ENCODE data around the gene MCAM. TPM values are rescaled to one million over a fixed set of nuclear protein-coding genes. Genes with fewer than 3 reads are reported as not detected.
A peak's percentile ranks its signal among the peaks of the same experiment; 100 is the strongest.

Gene MCAM
- total and polyA plus RNA-seq, 10 of the 15 experiments (the other 5 are each of a cell fraction or from before 2014, with no cell fraction given), result 3.1 to 19.7 (median 9.3) TPM

DNA sequence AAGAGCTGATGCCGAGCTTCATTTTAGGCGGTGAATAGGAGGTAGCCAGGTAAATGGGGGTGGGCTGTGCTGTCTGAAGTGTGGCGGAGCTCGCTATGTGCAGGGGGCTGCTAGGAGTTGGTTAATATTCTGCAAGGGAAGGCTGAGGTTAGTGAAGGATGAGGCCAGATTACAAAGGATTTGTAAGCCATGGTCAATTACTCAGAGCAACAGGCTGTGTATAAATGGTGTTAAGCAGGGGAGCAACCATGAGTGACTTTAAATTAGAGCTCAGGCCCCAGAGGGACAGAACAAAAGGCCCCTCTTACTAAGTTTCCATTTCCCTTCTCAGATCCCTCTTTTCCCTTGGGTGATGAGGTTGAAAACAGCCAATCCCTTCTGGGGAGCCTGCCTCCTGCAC, 7.3 kb upstream of the MCAM start:
- Histone ChIP-seq H3K4me2 (ENCODE audit: control insufficient read depth, insufficient read depth) (no peak overlapping the region), H3K9me3 (replicated peaks; ENCODE audit: control insufficient read depth, insufficient read depth, low read length) (no peaks in the 10 kb centered on the region), H4K20me1 (ENCODE audit: control insufficient read depth, insufficient read depth) (no peaks in the 10 kb centered on the region), H3K4me3 (no peak overlapping the region), H3K27ac (ENCODE audit: control insufficient read depth, insufficient read depth) (no peak overlapping the region), H3K36me3 (ENCODE audit: control insufficient read depth in 2 of 2, insufficient read depth in 2 of 2, low read length in 1 of 2) (no peaks in the 10 kb centered on the region), H3K4me1 (ENCODE audit: control insufficient read depth, insufficient read depth, low read length) (peaks cover 23% of the 10 kb centered on the region), H2AFZ (ENCODE audit: control insufficient read depth, low read depth, low read length) (peak overlapping the region; percentile 1; the same call in 1 of the 2 replicates), H3K9ac (ENCODE audit: control insufficient read depth, insufficient read depth, low read length) (no peak overlapping the region), H3K79me2 (ENCODE audit: control insufficient read depth, insufficient read depth, low read length) (no peaks in the 10 kb centered on the region), H3K27me3 (replicated peaks in 1 of 2; ENCODE audit: control insufficient read depth in 2 of 2, insufficient read depth in 2 of 2, low read length in 1 of 2) (no peaks in the 10 kb centered on the region)
- BruUV-seq (replicated peaks), result no TSS peak
- ATAC-seq (no peak), DNase-seq (ENCODE audit: low read depth, low spot score) (no peak), FAIRE-seq (no peak)
- in situ Hi-C loops (cut with MboI), result no loop called here
- ChIA-PET POLR2A (interaction anchor here (0.6 to 1.6 kb wide), 4 partner anchors 7 to 127 kb away, joined by 3 to 5 read pairs (median 4); partner anchors contain the start of gene RNF26), CTCF (interaction anchor here (0.6 to 5.6 kb wide), 46 partner anchors 9 to 555 kb away, joined by 3 to 88 read pairs (median 6); partner anchors contain the start of genes C1QTNF5, CBL, DPAGT1 and NLRX1), RAD21 (ENCODE audit: unreplicated experiment) (interaction anchor here (0.8 to 4.5 kb wide), 13 partner anchors 9 to 257 kb away, joined by 3 to 26 read pairs (median 4); partner anchors contain the start of genes C2CD2L, CBL, HMBS and VPS11), SMC1A (ENCODE audit: uncharacterized antibody, unreplicated experiment) (interaction anchor here (0.7 to 3.0 kb wide), 17 partner anchors 8 to 388 kb away, joined by 3 to 23 read pairs (median 3); partner anchors contain the start of genes CBL, HINFP and RNF26)
- intact Hi-C loops (cut with micrococcal nuclease; ENCODE audit: unreplicated experiment), result loop anchor here (5.0 kb wide), 4 partner anchors 117 to 397 kb away; partner anchors contain the start of genes ABCG4, BCL9L, CBL and NLRX1
- no peak for TF ChIP-seq NFYB (IDR thresholded peaks at IDR 0.05; ENCODE audit: insufficient read depth, low read depth, low read length)
- no peak for TF ChIP-seq YY1 (IDR thresholded peaks at IDR 0.05; ENCODE audit: low read depth, low read length)
- TF ChIP-seq MTA3 (IDR thresholded peaks at IDR 0.05; ENCODE audit: borderline replicate concordance, low read length), result no peak
- no peak for TF ChIP-seq RB1 (IDR thresholded peaks at IDR 0.05; ENCODE audit: borderline replicate concordance)
- no peak for TF ChIP-seq NFIC (IDR thresholded peaks at IDR 0.05; ENCODE audit: low read depth, low read length)
- WGBS (ENCODE audit: insufficient coverage, insufficient replicate concordance, low lambda C conversion rate, missing lambda C conversion rate), result 49% methylated on average over 4 of the region's 4 CpGs

DNA sequence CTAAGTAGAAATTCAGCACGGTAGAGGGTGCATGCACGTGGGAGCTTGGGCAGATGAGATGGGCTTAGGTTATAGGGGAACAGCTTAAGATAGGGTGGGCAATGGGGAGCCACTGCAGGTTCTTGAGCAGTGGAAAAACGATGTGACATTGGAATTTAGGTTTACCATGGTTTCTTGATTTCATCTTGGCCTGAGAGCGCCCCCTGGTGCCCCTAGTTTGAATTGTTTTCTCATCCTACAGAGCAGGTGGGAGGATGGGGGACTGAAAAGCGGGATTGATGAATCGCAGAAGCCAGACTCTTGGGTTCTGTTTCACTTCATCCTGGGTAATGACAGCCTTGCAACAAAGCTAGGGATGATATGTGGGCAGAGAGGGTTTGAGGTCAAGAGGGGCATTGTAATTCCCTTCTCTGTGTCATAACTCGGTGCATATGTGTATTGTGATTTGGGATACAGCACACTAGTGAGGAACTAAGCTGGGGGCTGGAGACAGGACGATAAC, 6.7 kb upstream of the MCAM start:
- SMC1A ChIA-PET (ENCODE audit: uncharacterized antibody, unreplicated experiment), result interaction anchor here (0.7 to 3.0 kb wide), 20 partner anchors 8 to 388 kb away, joined by 3 to 23 read pairs (median 3); partner anchors contain the start of genes CBL, HINFP, RNF26 and VPS11
- BruUV-seq (replicated peaks), result no TSS peak
- POLR2A ChIA-PET, result interaction anchor here (0.6 to 3.0 kb wide), 8 partner anchors 8 to 267 kb away, joined by 3 to 20 read pairs (median 4); partner anchors contain the start of genes CBL and RNF26
- Histone ChIP-seq H3K27ac (ENCODE audit: control insufficient read depth, insufficient read depth) (no peak overlapping the region), H3K9me3 (replicated peaks; ENCODE audit: control insufficient read depth, insufficient read depth, low read length) (no peaks in the 10 kb centered on the region), H3K4me3 (no peak overlapping the region), H3K9ac (ENCODE audit: control insufficient read depth, insufficient read depth, low read length) (no peak overlapping the region), H3K79me2 (ENCODE audit: control insufficient read depth, insufficient read depth, low read length) (no peaks in the 10 kb centered on the region), H3K36me3 (ENCODE audit: control insufficient read depth in 2 of 2, insufficient read depth in 2 of 2, low read length in 1 of 2) (no peaks in the 10 kb centered on the region), H3K27me3 (replicated peaks in 1 of 2; ENCODE audit: control insufficient read depth in 2 of 2, insufficient read depth in 2 of 2, low read length in 1 of 2) (no peaks in the 10 kb centered on the region), H2AFZ (ENCODE audit: control insufficient read depth, low read depth, low read length) (peak overlapping the region; percentile 19; the same call in 1 of the 2 replicates), H3K4me1 (ENCODE audit: control insufficient read depth, insufficient read depth, low read length) (peaks cover 27% of the 10 kb centered on the region), H4K20me1 (ENCODE audit: control insufficient read depth, insufficient read depth) (no peaks in the 10 kb centered on the region), H3K4me2 (ENCODE audit: control insufficient read depth, insufficient read depth) (no peak overlapping the region; the same call in 1 of the 2 replicates)
- ATAC-seq, result no peak
- WGBS (ENCODE audit: insufficient coverage, insufficient replicate concordance, low lambda C conversion rate, missing lambda C conversion rate), result 15% methylated on average over 8 of the region's 8 CpGs
- peak; percentile 37 for DNase-seq (ENCODE audit: low read depth, low spot score)
- in situ Hi-C loops (cut with MboI) (no loop called here), intact Hi-C loops (cut with micrococcal nuclease; ENCODE audit: unreplicated experiment) (loop anchor here (2.0 to 5.0 kb wide), 6 partner anchors 116 to 396 kb away; partner anchors contain the start of genes ABCG4, BCL9L, CBL and NLRX1)
- CTCF ChIA-PET, result interaction anchor here (0.6 to 5.6 kb wide), 56 partner anchors 8 to 554 kb away, joined by 3 to 88 read pairs (median 5); partner anchors contain the start of genes C1QTNF5, CBL, DPAGT1 and HMBS
- RAD21 ChIA-PET (ENCODE audit: unreplicated experiment), result interaction anchor here (0.8 to 4.5 kb wide), 16 partner anchors 9 to 256 kb away, joined by 3 to 26 read pairs (median 4); partner anchors contain the start of genes C2CD2L, CBL, HMBS and VPS11
- peak; percentile 86 for FAIRE-seq
- TF ChIP-seq ZNF217 (IDR thresholded peaks at IDR 0.05) (peak; percentile 80; the same call in 1 of the 2 replicates), EGR1 (IDR thresholded peaks at IDR 0.05; ENCODE audit: borderline replicate concordance in 1 of 2, low read depth in 2 of 2, low read length in 2 of 2) (0 out of 3 replicates have a peak, but pooled peaks of 1 of the 2 experiments have one; percentile 0), CHD2 (IDR thresholded peaks at IDR 0.05; ENCODE audit: borderline replicate concordance, low read depth, low read length) (no peak), YY1 (IDR thresholded peaks at IDR 0.05; ENCODE audit: low read depth, low read length) (peak; percentile 63), SMARCA5 (IDR thresholded peaks at IDR 0.05) (peak; percentile 99), EED (IDR thresholded peaks at IDR 0.05; ENCODE audit: low read depth) (peak; percentile 40; the same call in 1 of the 2 replicates)
- TF ChIP-seq, protein P1, sequence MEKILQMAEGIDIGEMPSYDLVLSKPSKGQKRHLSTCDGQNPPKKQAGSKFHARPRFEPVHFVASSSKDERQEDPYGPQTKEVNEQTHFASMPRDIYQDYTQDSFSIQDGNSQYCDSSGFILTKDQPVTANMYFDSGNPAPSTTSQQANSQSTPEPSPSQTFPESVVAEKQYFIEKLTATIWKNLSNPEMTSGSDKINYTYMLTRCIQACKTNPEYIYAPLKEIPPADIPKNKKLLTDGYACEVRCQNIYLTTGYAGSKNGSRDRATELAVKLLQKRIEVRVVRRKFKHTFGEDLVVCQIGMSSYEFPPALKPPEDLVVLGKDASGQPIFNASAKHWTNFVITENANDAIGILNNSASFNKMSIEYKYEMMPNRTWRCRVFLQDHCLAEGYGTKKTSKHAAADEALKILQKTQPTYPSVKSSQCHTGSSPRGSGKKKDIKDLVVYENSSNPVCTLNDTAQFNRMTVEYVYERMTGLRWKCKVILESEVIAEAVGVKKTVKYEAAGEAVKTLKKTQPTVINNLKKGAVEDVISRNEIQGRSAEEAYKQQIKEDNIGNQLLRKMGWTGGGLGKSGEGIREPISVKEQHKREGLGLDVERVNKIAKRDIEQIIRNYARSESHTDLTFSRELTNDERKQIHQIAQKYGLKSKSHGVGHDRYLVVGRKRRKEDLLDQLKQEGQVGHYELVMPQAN (conservative IDR thresholded peaks at IDR 0.05), result no peak
- TF ChIP-seq, protein P2, sequence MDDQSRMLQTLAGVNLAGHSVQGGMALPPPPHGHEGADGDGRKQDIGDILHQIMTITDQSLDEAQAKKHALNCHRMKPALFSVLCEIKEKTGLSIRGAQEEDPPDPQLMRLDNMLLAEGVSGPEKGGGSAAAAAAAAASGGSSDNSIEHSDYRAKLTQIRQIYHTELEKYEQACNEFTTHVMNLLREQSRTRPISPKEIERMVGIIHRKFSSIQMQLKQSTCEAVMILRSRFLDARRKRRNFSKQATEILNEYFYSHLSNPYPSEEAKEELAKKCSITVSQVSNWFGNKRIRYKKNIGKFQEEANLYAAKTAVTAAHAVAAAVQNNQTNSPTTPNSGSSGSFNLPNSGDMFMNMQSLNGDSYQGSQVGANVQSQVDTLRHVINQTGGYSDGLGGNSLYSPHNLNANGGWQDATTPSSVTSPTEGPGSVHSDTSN (IDR thresholded peaks at IDR 0.05; ENCODE audit: insufficient replicate concordance, low read depth, low read length), result peak; percentile 7

Data from GM12878 (cell line).